ENCODE measurements around the gene SLC19A1.
"Not testable (repeated sequence)": the region's sequence is repeated elsewhere in the genome, so short reads cannot be mapped to it uniquely, and the experiment has no call there.

The SLC19A1 gene

DNA sequence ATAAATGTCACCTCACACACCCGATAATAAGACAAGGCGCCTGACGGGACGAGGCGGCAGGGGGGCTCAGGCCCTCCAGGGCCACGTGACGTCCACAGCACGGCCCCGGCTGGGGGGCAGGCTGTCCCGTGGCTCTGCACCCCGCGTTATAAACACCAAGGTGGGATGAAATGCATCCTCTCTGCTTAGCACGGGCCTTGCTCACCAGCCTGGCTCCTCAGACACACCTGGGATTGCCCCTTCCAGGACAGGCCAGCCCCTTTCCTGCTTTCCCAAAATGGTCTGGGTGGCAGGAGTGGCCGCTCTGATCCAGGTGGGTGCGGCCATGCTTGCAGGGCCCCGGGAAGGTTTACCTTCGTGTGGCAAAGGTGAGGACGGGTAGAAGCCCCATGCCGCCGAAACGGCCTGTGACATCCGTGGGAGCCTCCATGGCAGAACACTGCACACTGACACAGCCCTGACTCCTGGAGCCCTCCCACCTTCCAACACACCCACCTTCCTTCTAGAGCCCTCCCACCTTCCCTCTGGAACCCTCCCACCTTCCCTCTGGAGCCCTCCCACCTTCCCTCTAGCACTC, 35.9 kb downstream of the SLC19A1 start:
- DNase-seq (ENCODE audit: low spot score) = no peak

DNA sequence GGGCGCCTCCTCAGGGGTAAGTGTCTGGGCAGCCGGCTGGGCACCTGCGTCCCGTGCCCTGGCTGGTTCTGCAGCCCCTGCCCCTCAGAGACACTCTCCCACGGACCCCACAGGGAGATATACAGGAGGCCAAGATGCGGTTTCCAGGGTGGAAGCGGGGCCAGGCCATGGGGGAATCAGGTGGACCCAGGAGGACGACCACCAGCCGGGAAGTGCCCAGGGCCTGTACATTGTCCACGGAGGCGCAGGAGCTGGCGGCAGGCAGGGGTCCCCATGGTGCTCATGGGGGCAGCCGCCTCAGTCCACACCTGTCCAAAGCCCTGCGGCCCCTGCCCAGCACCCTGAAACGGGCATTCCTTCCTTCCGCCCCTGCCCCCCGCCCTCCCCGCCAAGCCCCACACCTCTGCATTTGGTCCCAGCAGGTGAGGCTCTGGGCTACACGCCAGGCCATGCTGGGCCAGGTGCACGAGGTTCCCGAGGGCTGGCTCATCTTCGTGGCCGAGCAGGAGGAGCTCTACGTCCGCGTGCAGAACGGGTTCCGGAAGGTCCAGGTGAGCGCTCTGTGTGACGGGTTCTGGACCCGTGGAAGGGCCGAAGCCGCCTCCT, 36.7 kb downstream of the SLC19A1 start:
- no peak for DNase-seq (ENCODE audit: low spot score)

DNA sequence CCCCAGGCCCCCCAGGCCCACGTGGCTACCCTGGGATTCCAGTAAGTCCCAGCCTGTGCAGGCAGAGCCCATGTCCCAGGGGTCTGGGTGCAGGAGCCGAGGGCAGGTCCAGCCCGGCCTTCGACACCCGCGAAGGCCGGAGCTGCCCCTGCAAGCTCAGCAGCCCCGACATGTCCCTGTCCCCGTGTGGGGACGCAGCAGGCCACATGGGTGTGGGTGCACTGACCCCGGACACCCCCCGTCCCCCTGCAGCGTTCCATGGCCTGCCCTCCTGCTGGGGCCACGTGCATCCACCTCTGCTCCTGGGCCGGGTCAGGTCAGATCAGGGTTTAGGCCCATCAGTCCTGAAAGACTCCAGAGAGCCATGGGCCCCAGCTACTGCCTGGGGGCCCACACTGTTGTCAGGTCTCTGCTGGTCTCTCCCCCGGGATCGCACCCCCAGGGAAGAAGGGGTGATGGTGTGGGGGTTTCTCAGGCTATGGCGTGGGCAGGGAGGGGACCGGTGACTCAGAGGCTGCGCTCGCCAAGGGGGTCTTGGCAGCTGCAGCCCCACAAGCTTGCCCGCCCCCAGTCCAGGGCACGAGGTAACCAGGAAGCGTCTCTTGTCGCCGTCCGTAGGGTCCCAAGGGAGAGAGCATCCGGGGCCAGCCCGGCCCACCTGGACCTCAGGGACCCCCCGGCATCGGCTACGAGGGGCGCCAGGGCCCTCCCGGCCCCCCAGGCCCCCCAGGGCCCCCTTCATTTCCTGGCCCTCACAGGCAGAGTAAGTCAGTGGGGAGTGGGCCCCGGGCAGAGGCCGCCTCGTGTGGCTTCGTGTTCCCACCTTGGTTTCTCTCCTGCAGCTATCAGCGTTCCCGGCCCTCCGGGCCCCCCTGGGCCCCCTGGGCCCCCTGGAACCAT, 37.5 kb downstream of the SLC19A1 start:
- no peak for DNase-seq (ENCODE audit: low spot score)

DNA sequence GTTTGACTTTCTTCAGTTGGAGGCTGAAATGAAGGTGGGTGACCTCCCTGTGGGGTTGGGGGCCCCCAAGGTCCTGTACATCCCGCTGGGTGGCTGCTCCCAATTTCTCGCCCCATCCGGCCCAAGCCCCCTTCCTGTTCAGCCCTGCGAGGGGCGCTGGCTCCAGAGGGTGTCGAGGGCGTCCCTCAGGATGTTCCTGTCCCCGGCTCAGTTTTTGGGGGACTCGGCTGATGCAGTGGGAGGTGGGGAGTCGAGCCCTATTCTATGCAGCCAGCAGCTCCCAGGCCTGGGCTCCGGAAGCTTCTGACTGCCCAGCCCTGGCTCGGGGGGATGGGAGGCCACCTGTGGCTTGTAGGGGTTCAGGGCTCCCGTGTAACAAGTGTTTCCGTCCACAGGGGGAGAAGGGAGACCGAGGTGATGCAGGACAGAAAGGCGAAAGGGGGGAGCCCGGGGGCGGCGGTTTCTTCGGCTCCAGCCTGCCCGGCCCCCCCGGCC, 38.2 kb downstream of the SLC19A1 start:
- DNase-seq (ENCODE audit: low spot score) = no peak

DNA sequence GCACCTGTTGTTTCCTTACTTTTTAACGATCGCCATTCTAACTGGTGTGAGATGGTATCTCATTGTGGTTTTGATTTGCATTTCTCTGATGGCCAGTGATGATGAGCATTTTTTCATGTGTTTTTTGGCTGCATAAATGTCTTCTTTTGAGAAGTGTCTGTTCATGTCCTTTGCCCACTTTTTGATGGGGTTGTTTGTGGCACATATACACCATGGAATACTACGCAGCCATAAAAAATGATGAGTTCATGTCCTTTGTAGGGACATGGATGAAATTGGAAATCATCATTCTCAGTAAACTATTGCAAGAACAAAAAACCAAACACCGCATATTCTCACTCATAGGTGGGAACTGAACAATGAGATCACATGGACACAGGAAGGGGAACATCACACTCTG, 39.0 kb downstream of the SLC19A1 start:
- DNase-seq (ENCODE audit: low spot score) = not testable (repeated sequence)

DNA sequence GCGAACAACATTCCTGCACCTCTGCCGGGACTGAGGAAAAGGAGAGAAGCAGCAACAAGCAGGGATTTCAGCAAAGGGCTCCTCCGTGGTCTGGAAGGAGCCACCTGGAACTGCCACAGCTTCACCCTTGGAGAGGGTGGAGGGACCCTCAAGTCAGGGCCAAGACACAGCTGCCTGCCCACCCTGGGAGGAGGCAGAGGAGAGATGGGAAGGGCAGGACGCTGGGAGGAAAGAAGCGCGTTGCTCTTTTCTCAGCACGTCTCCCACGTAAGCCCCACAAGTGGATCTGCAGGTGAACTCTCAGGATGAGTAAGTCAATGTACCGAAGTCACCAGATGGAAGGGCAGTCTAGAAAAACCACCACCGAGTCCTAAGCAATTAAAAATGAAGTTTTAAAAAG, 39.6 kb downstream of the SLC19A1 start:
- no peak for DNase-seq (ENCODE audit: low spot score)

DNA sequence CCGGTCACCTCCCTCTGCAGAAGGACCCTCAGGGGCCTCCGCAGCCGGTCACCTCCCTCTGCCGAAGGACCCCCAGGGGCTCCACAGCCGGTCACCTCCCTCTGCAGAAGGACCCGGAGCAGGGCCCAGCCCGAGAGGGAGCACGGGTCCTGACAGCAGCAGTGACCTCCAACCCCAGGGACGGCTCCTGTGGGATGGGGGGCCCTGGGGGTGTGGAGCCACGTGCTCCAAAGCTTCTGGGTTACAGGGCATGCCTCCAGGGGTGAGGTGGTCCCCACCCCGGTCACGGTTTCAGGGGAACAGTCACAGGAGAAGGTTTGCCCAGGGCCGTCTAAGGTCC, 40.3 kb downstream of the SLC19A1 start:
- DNase-seq (ENCODE audit: low spot score) = no peak

DNA sequence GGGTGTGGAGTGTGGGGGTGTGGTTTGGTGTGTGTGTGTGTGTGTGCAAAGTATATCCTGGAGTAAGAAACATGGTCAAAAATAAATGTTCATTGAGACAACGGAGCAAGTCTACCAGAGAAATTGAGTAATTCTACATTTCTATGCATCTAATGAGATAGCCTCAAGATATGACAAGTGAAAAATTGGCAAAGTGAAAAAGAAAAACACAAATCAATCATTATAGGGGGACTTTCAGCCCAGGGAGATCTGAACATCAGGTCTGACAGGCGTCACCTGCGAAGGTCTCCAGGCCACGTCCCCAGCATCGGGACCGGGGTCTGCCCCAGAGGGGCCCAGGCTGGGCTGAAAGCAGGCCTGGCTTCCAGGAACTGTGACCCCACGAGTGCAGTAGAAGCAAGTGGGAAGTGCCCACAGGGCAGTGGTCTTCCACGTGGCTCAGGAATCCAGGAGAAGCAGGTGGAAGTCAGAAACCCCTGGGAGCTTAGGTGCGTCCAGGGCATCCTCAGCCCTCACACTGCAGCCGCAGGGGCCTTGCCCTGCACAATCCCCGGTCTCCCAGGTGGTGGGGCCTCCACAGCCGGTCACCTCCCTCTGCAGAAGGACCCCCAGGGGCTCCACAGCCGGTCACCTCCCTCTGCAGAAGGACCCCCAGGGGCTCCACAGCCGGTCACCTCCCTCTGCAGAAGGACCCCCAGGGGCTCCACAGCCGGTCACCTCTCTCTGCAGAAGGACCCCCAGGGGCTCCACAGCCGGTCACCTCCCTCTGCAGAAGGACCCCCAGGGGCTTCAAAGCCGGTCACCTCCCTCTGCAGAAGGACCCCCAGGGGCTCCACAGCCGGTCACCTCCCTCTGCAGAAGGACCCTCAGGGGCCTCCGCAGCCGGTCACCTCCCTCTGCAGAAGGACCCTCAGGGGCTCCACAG, 40.9 kb downstream of the SLC19A1 start:
- DNase-seq (ENCODE audit: low spot score) = not testable (repeated sequence)

DNA sequence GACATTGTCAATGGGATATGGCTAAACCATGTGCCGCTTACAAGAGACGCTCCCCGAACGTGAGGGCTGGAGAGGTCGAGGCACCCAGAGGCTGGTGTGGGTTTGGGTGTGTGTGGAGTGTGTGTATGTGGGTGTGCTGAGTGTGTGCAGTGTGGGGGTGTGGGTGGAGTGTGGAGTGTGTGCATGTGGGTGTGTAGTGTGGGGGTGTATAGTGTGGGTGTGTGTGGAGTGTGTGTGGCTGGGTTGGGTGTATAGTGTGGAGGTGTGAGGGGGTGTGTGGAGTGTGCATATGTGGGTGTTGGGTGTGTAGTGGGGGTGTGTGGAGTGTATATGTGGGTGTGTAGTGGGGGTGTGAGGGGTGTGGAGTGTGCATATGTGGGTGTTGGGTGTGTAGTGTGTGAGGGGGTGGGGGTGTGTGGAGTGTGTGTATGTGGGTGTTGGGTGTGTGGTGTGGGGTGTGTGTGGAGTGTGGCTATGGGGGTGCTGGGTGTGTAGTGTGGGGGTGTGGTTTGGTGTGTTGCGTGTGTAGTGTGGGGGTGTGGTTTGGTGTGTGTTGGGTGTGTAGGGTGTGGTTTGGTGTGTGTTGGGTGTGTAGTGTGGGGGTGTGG, 42.2 kb downstream of the SLC19A1 start:
- DNase-seq (ENCODE audit: low spot score) = no peak

DNA sequence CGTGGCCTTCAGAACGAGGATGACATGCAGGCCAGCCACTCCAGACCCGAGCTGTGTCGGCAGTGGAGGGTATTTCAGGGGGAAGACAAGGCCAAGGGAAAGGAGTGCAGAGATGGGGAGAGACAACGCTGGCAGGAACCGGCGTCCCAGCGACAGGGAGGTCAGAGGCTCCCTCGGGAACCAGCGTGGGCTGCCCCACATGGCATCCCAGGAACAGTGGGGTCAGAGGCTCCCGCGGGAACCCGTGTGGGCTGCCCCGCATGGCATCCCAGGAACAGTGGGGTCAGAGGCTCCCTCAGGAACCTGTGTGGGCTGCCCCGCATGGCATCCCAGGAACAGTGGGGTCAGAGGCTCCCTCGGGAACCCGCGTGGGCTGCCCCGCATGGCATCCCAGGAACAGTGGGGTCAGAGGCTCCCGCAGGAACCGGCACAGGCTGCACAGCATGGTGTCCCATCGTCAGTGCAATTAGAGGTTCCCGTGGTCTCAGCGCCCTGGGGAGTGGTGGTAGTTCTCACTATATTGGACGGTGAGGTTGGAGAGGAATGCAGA, 43.0 kb downstream of the SLC19A1 start:
- no peak for DNase-seq (ENCODE audit: low spot score)

DNA sequence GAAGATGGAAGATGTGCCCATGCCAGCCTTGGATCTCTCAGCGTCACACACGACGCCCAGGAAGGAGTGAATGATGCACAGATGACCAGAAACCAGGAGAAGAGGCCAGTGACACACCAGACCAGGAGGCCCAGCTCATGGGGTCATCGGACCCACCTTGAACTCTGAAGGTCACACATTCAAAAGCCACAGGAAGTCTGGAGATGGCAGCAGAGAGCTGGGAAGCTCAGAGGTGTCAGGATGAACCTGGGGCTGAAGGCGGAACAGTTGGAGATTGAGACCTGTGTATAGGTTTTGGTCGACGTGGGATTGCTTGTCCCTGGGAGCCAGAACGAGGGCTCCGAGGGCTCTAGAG, 43.6 kb downstream of the SLC19A1 start:
- no peak for DNase-seq (ENCODE audit: low spot score)

DNA sequence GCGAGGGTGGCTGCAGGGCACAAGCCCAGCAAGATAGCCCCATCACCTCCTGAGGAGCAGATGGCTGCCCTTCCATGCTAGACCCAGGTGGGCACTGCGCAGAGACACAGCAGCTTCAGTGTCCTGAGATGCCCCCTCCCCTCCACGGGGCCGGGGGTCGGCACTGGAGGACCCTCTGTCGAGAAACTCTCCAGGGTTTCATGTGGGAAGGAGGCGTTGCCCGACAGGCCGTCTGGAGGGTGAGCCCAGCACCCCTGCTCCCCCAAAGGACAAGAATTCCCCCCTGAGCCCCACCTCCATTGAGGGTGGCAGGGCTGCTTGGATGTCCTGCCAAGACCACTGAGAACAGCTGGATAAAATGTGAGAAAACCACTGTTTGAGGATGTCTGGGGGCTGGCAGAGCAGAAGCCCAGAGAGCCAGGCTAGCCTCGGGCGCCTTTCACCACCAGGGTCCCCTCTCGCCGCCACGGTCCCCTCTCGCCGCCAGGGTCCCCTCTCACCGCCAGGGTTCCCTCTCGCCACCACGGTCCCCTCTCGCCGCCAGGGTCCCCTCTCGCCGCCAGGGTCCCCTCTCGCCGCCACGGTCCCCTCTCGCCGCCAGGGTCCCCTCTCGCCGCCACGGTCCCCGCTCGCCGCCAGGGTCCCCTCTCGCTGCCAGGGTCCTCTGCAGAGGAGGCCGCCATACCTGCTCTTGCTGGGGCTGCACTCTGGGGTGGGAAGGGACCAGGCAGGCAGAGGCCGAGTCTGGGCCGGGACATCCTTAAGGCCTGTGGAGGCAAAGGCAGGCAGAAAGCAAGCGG, 44.2 kb downstream of the SLC19A1 start:
- no peak for DNase-seq (ENCODE audit: low spot score)

DNA sequence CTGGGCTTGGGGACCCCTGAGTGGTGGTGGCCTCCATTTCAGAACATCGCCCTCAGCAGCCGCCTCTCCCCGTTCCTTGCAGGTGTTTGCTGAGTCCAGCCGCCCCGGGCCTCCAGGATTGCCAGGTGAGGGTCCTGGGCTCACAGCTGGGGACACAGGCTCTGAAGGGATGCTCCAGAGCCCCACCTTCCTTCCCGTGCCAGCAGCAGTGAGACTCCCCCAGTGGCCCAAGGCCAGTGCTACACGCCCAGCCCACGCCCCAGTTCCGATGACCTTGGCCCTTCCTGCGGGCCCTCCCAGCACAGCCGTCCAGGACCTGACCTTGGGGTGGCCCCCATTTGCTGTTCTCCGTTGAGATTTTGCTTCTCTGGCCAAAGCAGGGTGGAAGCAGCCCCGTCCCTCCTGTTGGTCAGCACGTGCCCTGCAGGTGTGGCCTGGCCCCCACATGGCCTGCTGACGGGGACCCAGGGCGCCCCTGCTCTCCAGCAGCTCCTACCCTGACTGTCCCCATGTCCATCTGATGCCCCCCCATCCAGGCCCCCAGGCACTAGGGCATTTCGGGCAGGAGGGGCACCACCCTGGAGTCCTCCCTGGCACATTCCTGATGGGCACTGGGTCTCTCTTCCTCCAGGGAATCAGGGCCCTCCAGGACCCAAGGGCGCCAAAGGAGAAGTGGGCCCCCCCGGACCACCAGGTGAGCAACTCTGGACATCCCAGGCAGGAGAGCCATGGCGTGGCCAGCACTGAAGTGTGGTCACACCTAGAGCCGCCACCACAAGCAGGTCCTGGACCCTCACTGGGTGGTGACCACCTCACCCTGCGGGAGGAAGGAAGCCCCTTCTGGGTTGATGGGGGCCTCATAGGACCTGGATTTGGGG, 45.0 kb downstream of the SLC19A1 start:
- no peak for DNase-seq (ENCODE audit: low spot score)

DNA sequence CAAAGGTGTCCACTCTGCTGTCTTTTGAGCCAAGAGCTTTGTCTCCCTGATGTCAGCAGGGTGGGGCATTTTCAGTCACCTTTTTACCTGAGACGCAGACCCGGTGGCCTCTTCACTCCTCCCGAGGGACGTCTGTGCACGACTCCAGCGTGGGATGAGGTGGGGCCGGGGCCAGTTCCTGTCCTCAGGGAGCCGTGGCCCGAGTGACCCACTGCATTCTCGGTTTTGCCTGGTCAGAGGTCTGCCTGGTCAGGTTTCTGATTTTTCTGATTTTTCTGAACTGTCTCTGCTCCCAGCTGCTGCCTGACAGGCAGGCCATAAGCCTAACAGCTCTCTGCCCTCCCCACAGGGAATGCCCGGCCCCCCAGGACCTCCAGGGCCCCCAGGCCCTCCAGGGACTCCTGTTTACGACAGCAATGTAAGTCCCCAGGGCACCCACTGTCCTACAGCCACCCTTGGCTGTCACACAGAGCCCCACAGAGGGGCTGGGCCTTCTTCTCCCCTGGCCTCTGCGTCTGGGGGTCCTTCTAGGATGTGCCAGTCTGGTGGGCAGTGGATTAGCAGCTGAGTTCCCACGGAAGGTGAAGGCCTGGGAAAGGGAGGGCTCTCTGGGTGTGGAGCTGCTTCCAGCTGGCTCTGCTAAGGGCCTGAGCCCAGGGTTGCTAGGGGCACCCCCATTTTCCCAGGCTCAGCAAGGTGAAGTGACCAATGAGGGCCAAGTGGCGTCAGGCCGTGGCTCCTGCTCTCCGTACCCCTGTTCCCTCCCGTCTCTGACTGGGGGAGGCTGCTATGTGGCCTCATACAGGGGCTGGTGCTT, 45.9 kb downstream of the SLC19A1 start:
- no peak for DNase-seq (ENCODE audit: low spot score)

DNA sequence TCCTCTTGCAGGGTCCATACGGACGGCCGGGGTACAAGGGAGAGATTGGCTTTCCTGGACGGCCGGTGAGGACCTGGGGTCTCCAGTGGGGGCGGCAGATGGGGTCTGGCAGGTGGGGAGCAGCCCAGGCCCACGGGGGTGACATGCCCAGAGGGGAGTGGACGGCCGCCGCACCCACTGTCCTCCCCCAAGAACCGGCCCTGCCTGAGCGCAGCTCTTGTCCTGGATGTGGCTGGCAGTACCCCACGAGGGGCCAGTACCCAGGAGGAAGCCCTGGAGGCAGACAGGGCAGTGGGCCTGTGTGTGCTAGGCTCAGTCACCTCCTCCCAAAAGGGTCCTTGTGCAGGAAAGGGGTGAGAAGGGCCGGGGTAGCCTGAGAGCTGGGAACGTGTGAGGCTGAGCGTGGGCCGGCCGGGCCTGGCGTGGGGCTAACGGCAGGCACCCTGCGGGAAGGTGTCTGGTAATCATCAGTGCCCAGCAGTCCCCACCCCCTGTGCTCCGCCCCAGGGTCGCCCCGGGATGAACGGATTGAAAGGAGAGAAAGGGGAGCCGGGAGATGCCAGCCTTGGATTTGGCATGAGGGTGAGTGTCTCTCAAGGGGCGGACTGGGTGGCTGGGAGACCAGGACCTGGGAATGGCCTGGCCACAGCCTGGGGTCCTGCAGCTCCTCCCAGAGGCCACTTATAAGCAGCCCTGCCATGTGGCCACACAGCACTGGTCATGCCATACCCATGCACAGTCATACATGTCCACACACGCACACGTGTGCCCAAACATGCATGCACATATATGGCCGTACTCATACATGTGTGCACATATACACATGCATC, 47.2 kb downstream of the SLC19A1 start:
- DNase-seq (ENCODE audit: low spot score) = no peak

DNA sequence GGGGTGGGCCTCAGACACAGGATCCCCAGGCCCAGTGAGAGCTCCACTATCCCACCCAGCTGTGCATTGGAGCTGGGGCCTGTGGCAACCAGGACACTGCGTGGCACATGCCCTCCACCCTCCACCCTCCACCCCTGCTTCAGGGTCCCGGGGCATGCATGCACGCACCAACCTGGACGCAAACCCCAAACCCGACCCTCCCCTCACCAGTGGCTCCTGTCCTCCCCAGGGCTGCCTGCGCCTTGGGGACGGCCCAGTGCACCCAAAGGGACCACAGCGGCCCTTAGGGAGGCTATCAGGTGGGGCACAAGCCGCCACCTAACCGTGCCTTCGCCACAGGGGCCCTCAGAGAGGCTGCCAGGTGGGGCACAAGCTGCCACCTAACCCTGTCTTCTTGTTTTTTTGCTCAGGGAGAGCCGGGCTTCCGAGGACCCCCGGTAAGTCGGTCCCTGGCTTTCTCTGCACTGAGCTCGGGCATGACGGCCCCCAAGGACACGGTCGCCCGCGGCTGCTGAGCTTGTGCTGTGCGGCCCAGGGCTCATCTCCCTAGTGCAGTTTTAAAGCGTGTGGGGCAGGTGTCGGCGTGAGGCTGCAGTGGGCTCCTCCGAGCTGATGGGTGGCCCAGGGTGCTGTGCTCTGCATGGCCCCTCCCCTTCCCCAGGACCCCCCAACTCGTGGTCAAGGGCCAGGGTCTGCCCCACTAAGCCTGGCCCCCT, 47.9 kb downstream of the SLC19A1 start:
- no peak for DNase-seq (ENCODE audit: low spot score)

DNA sequence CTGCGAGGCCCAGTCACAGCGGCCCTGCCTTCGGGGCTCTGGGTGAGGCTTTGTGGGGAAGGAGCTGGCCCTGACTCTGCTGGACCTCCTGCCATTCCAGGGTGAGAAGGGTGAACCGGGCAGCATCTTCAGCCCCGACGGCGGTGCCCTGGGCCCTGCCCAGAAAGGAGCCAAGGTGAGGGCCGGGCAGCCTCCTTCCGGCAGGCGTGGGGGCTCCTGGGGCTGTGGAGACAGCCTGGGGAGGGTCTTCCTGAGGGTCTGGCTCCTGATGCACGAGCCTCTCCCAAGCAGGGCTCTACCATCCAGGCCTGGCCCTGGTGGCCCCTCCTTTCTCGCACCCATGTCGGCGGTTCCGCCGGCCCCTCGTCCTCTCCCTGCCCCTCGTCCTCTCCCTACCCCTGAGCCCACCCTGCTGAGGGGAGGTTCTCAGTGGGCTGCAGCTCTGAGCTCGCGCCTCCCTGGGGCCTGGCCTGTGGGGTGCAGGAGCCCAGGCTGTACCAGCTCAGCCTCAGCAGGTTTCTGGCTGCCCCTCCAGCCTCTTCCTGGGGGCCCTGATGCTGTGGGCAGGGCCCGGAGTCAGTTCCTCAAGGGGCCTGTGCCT, 48.7 kb downstream of the SLC19A1 start:
- no peak for DNase-seq (ENCODE audit: low spot score)
